Colonic mucosa (tissue), 4 donors: ENCODE results near the gene PTGFRN. TPM values are rescaled to one million over a fixed set of nuclear protein-coding genes. Genes with fewer than 3 reads are reported as not detected.

Source experiments
- DNase-seq: peaks from one replicate; pipeline ENCODE4 v3.0.0-alpha.2; 2020
- H3K27ac ChIP-seq: fragments of 200-600 bp; one replicate; pipeline ENCODE4 v1.8.0; 2021
- H3K27me3 ChIP-seq: fragments of 200-600 bp; one replicate; pipeline ENCODE4 v1.8.0; 2021
- H3K36me3 ChIP-seq: fragments of 200-600 bp; one replicate; pipeline ENCODE4 v1.8.0; 2021
- H3K4me1 ChIP-seq: fragments of 200-600 bp; one replicate; pipeline ENCODE4 v1.8.0; 2021; ENCODE audit warnings: mild to moderate bottlenecking
- H3K4me3 ChIP-seq: fragments of 200-600 bp; one replicate; pipeline ENCODE4 v1.8.0; 2021
- H3K9ac ChIP-seq, 2 donors: one replicate each; pipeline ENCODE4 v1.7.0; 2013; ENCODE audit warnings: control low read depth in 2 of 2, low read depth in 2 of 2, low read length in 2 of 2
- H3K9me3 ChIP-seq: fragments of 200-600 bp; one replicate; pipeline ENCODE4 v1.8.0; 2021
- intact Hi-C: fragments of 100-400 bp; cut with DNase I; formaldehyde crosslinking; loops from one replicate; pipeline ENCODE4 v1.14.1; 2022
- total RNA-seq, 2 donors: library from RNA; stranded (reverse); fragmentation: NEBNext Ultra II Directional in 1 of 2; extraction: Animal tissue kit (Norgen Biotek cat#: 25700) in 1 of 2; gene quantifications; one replicate each; pipeline ENCODE4 v1.2.1, GENCODE V29; 2021
- TF ChIP-seq, protein P1 (sequence below): fragments of 200-600 bp; IDR thresholded peaks from one replicate; pipeline ENCODE4 v1.8.0; 2022; ENCODE audit warnings: antibody characterized with exemption, mild to moderate bottlenecking
- donor health status: healthy.
- donor health status: DM: no; HTN: no; CAD: no.
- donor health status: DM: no; HTN: no; CAD: no.

PTGFRN gene
- total RNA-seq, 2 donors from 2014 or later: 94.9 TPM

DNA sequence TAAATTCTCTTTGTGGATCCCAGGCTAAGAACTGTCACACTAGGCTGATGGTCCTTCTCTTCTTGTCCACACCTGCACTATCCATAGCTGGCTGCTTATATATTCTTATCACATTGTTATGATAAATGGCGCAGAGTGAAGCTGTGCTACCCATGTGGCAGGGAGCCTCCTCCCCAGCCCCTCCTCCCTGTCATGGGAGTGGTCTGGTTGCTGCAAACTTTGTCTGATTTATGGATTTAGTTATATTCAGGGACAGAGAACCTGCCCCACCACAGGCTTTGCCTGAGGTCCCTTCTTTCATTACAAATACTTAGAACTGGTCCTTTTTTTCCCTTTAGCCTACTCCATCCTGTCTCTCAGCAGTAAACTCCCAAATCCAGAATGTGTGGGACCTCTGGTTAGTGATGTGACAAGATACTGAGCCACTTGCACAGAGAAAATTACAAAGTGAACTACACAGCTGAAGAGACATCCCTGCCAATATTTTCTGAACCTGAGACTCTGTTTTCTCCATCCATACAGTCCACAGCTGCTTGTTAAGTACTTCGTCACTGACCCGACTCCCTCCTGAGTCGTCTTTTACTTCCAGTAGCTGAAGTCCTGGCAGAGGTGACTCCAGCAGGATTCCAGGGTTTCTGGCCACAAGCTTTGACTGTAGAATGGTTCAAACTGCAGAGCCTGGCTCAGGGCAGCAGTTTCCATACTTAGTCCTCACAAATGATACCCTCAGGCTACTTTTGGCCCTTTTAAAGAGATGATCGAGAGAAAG, 37.6 kb downstream of the PTGFRN start:
- Histone ChIP-seq H3K36me3 (no peaks in the 10 kb centered on the region), H3K9me3 (no peaks in the 10 kb centered on the region), H3K27ac (no peak overlapping the region), H3K4me1 (no peaks in the 10 kb centered on the region), H3K9ac (no peak overlapping the region), H3K4me3 (no peak overlapping the region), H3K27me3 (no peaks in the 10 kb centered on the region)
- intact Hi-C loops: no loop called here
- TF ChIP-seq, protein P1, sequence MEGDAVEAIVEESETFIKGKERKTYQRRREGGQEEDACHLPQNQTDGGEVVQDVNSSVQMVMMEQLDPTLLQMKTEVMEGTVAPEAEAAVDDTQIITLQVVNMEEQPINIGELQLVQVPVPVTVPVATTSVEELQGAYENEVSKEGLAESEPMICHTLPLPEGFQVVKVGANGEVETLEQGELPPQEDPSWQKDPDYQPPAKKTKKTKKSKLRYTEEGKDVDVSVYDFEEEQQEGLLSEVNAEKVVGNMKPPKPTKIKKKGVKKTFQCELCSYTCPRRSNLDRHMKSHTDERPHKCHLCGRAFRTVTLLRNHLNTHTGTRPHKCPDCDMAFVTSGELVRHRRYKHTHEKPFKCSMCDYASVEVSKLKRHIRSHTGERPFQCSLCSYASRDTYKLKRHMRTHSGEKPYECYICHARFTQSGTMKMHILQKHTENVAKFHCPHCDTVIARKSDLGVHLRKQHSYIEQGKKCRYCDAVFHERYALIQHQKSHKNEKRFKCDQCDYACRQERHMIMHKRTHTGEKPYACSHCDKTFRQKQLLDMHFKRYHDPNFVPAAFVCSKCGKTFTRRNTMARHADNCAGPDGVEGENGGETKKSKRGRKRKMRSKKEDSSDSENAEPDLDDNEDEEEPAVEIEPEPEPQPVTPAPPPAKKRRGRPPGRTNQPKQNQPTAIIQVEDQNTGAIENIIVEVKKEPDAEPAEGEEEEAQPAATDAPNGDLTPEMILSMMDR: no peak
- no peak for DNase-seq

DNA sequence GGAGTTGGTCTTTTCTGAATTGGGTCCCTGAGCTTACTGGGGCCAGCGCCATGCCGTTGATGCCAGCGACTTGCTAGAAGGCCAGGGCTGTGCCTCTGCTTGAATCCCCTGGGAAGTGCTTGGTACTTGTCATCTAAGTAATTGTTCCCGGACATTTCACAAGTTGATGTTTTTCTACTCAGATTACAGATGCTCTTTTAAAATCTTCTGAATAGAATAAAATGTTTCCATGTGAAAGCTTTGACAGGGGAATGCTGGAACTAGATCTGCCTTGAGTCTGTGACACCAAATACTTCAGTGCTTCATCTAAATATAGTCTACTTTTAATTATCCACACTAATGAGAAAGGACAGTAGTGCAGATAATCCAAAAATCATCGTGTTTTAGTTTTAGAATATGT, 38.3 kb downstream of the PTGFRN start:
- no peak overlapping the region for H3K27ac ChIP-seq
- no peaks in the 10 kb centered on the region for H3K9me3 ChIP-seq
- H3K36me3 ChIP-seq: no peaks in the 10 kb centered on the region

DNA sequence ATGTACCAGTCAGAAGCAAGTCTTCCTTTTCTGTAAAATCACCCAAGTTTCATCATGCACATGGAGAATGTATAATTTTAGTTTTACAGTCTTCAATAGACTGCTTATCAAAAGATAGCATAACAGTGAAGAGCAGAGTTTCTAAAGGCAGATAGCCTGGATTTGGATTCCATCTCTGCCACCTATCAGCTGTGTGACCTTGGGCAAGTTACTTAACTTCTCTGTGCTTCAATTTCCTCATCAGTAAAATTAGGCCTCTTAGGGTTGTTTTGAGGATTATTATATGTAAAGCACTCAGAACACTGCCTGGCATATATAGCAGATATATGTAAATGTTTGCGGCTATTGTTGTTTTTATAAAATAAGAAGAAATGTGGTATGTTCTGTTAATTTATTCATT, 38.9 kb downstream of the PTGFRN start:
- no peak overlapping the region for H3K27ac ChIP-seq
- no peaks in the 10 kb centered on the region for H3K4me1 ChIP-seq
- H3K9ac ChIP-seq: no peak overlapping the region
- no peaks in the 10 kb centered on the region for H3K9me3 ChIP-seq
- DNase-seq: no peak
- intact Hi-C loops: no loop called here
- no peaks in the 10 kb centered on the region for H3K36me3 ChIP-seq
- TF ChIP-seq, protein P1: no peak
- no peaks in the 10 kb centered on the region for H3K27me3 ChIP-seq
- H3K4me3 ChIP-seq: no peak overlapping the region

More for the DNA sequence above, 38.3 kb downstream of the PTGFRN start:
- TF ChIP-seq, protein P1: no peak
- H3K9ac ChIP-seq: no peak overlapping the region
- DNase-seq: no peak
- intact Hi-C loops: no loop called here
- no peak overlapping the region for H3K4me3 ChIP-seq
- H3K27me3 ChIP-seq: no peaks in the 10 kb centered on the region
- no peaks in the 10 kb centered on the region for H3K4me1 ChIP-seq

DNA sequence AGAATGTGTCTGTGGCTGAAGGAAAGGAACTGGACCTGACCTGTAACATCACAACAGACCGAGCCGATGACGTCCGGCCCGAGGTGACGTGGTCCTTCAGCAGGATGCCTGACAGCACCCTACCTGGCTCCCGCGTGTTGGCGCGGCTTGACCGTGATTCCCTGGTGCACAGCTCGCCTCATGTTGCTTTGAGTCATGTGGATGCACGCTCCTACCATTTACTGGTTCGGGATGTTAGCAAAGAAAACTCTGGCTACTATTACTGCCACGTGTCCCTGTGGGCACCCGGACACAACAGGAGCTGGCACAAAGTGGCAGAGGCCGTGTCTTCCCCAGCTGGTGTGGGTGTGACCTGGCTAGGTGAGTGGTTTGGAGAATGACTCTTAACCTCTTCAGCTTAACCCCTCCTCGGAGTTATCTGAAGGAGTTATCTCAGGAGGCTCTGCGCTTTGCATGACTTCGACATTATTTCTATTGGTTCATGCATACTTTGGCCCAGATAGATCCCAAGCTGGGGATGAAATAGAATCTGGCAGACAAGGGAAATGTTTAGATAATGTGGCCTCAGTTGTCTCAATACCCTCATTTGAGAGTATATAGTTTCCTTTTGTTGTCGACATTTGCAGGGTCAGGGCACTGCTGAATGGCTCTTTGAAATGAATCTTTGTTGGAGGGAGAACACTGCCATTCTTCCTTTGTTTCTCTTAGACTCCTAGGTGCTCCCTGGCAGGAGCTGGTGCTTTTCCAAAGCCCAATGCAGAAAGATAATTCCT, 39.7 kb downstream of the PTGFRN start:
- Histone ChIP-seq H3K27ac (no peak overlapping the region), H3K4me3 (no peak overlapping the region), H3K9ac (no peak overlapping the region), H3K36me3 (no peaks in the 10 kb centered on the region), H3K9me3 (no peaks in the 10 kb centered on the region), H3K4me1 (no peaks in the 10 kb centered on the region), H3K27me3 (no peaks in the 10 kb centered on the region)
- TF ChIP-seq, protein P1: no peak
- no peak for DNase-seq
- intact Hi-C loops: no loop called here

DNA sequence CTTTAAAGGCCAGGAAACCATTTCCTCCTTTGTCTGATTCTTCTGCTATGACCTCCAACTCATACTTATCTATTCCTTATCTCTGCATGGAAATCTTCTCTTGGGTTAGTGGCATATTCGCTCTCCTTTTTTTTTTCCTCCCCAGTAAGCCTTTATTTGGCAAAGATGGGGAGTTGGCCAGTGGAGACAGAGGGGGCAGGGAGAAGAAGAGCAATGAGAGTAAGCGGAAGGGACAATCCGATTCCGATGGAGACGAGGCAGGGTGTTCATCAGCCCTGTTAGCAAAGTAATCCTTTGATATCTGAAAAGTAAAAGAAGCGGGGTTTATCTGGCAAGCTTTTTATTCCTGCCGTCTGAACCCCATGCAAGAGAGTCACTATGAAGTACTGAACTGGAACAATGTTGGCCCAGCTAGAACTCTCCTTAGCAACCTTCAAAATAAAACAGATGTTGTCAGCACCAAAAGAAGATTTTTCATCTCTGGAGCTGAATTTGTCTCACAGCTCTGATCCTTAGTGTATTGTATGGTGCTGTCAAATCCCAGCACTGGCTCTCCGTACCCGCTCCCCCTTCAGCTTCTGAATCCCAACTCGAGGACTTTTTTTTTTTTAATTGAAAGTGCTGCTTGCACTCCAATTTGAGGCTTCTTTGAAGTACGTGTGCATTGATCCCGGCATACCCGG, 40.9 kb downstream of the PTGFRN start:
- Histone ChIP-seq H3K9ac (peak overlapping the region in 1 of 2 donors; percentile 41), H3K36me3 (no peaks in the 10 kb centered on the region), H3K27me3 (no peaks in the 10 kb centered on the region), H3K4me1 (no peaks in the 10 kb centered on the region), H3K9me3 (no peaks in the 10 kb centered on the region), H3K4me3 (no peak overlapping the region), H3K27ac (no peak overlapping the region)
- DNase-seq: no peak
- TF ChIP-seq, protein P1: no peak
- intact Hi-C loops: no loop called here
